OCI-LY3 (cell line): ENCODE data around the gene SLC45A3.

Experiments used
- CTCF ChIP-seq: fragments of 200-600, 300-600 bp; sonication (generic); IDR thresholded peaks from 2 replicates; pipeline ENCODE4 v1.5.1; 2014; ENCODE audit warnings: antibody characterized with exemption, low read length, low read depth
- EZH2phosphoT487 ChIP-seq: fragments of 200-600 bp; shearing (Covaris generic); IDR thresholded peaks from 2 replicates; pipeline ENCODE4 v1.6.1; 2018; ENCODE audit warnings: antibody characterized with exemption, mixed run types, low read depth

- no peak for TF ChIP-seq CTCF
- no peak for TF ChIP-seq EZH2phosphoT487
Measured at GRCh38 chr1:205678286-205679111, 1.8 kb downstream of the SLC45A3 start.
